H9 (cell line): ENCODE data around the gene APOLD1. TPM values are rescaled to one million over a fixed set of nuclear protein-coding genes. Genes with fewer than 3 reads are reported as not detected.

Experiments used
- DNase-seq: peaks from one replicate; pipeline ENCODE4 v3.0.0-alpha.2; 2017
- H2AFZ ChIP-seq: one replicate; pipeline ENCODE4 v1.6.1; 2013; ENCODE audit warnings: mild to moderate bottlenecking, low read length, control low read depth, moderate library complexity
- H2AK5ac ChIP-seq: 2 replicates; pipeline ENCODE4 v1.6.1; 2013; ENCODE audit warnings: low read length, control low read depth, mixed read lengths; ENCODE audit not compliant: insufficient read length
- H2BK120ac ChIP-seq: one replicate; pipeline ENCODE4 v1.6.1; 2013; ENCODE audit warnings: low read depth, mild to moderate bottlenecking, low read length, control low read depth, inconsistent platforms; ENCODE audit not compliant: poor library complexity, severe bottlenecking
- H2BK12ac ChIP-seq: 2 replicates; pipeline ENCODE4 v1.6.1; 2013; ENCODE audit warnings: low read length, control low read depth, mixed read lengths, low read depth; ENCODE audit not compliant: insufficient read length
- H2BK15ac ChIP-seq: 2 replicates; pipeline ENCODE4 v1.6.1; 2013; ENCODE audit warnings: low read depth, low read length, control low read depth
- H2BK20ac ChIP-seq: one replicate; pipeline ENCODE4 v1.6.1; 2013; ENCODE audit warnings: low read depth, mild to moderate bottlenecking, low read length, control low read depth, inconsistent platforms; ENCODE audit not compliant: poor library complexity, severe bottlenecking
- H2BK5ac ChIP-seq: 2 replicates; pipeline ENCODE4 v1.6.1; 2013; ENCODE audit warnings: low read length, control low read depth, mixed read lengths; ENCODE audit not compliant: insufficient read length
- H3K14ac ChIP-seq: 2 replicates; pipeline ENCODE4 v1.6.1; 2013; ENCODE audit warnings: low read length, control low read depth; ENCODE audit not compliant: insufficient read depth
- H3K18ac ChIP-seq: 2 replicates; pipeline ENCODE4 v1.6.1; 2013; ENCODE audit warnings: low read depth, mild to moderate bottlenecking, mixed read lengths, low read length, control low read depth; ENCODE audit not compliant: insufficient read length
- H3K23ac ChIP-seq: 2 replicates; pipeline ENCODE4 v1.6.1; 2013; ENCODE audit warnings: low read length, control low read depth, mixed read lengths, low read depth; ENCODE audit not compliant: insufficient read length
- H3K23me2 ChIP-seq: 2 replicates; pipeline ENCODE4 v1.6.1; 2013; ENCODE audit warnings: low read depth, mild to moderate bottlenecking, mixed read lengths, low read length, control low read depth; ENCODE audit not compliant: insufficient read length, poor library complexity, severe bottlenecking
- H3K27ac ChIP-seq: 2 replicates; pipeline ENCODE4 v1.5.1; 2013; ENCODE audit warnings: low read length, control low read depth, mixed read lengths, low read depth; ENCODE audit not compliant: insufficient read length
- H3K27me3 ChIP-seq: 2 replicates; pipeline ENCODE4 v1.6.1; 2013; ENCODE audit warnings: low read length, control low read depth, inconsistent platforms; ENCODE audit not compliant: insufficient read depth
- H3K4ac ChIP-seq: 2 replicates; pipeline ENCODE4 v1.6.1; 2013; ENCODE audit warnings: low read depth, mild to moderate bottlenecking, control low read depth, inconsistent platforms, low read length, moderate library complexity
- H3K4me1 ChIP-seq: 2 replicates; pipeline ENCODE4 v1.6.1; 2013; ENCODE audit warnings: low read length, control low read depth, inconsistent platforms; ENCODE audit not compliant: insufficient read depth
- H3K4me2 ChIP-seq: 2 replicates; pipeline ENCODE4 v1.6.1; 2013; ENCODE audit warnings: low read length, control low read depth, mixed read lengths; ENCODE audit not compliant: insufficient read length, insufficient read depth
- H3K56ac ChIP-seq: 2 replicates; pipeline ENCODE4 v1.6.1; 2013; ENCODE audit warnings: low read depth, mild to moderate bottlenecking, mixed read lengths, low read length, control low read depth; ENCODE audit not compliant: insufficient read length
- H3K79me1 ChIP-seq: 2 replicates; pipeline ENCODE4 v1.6.1; 2013; ENCODE audit warnings: low read depth, mild to moderate bottlenecking, moderate library complexity, low read length, control low read depth, inconsistent platforms; ENCODE audit not compliant: insufficient read depth, poor library complexity, severe bottlenecking
- H3K79me2 ChIP-seq: 2 replicates; pipeline ENCODE4 v1.6.1; 2013; ENCODE audit warnings: low read length, control low read depth, inconsistent platforms; ENCODE audit not compliant: insufficient read depth
- H3K9ac ChIP-seq: 2 replicates; pipeline ENCODE4 v1.6.1; 2013; ENCODE audit warnings: low read length, control low read depth, mixed read lengths; ENCODE audit not compliant: insufficient read length; ENCODE audit errors: extremely low read depth
- H3K9me3 ChIP-seq: one replicate; pipeline ENCODE4 v1.6.1; 2013; ENCODE audit warnings: low read depth, low read length, inconsistent platforms; ENCODE audit not compliant: control insufficient read depth
- H3T11ph ChIP-seq: one replicate; pipeline ENCODE4 v1.6.1; 2013; ENCODE audit warnings: mild to moderate bottlenecking, low read length, control low read depth, inconsistent platforms
- H4K20me1 ChIP-seq: one replicate; pipeline ENCODE4 v1.6.1; 2013; ENCODE audit not compliant: control insufficient read depth, insufficient read length, insufficient read depth
- H4K5ac ChIP-seq: 2 replicates; pipeline ENCODE4 v1.6.1; 2013; ENCODE audit warnings: low read depth, mild to moderate bottlenecking, mixed read lengths, low read length, control low read depth; ENCODE audit not compliant: insufficient read length
- H4K8ac ChIP-seq: replicated peaks from 2 replicates; pipeline ENCODE4 v1.6.1; 2013; ENCODE audit warnings: low read length, control low read depth, mixed read lengths, low read depth; ENCODE audit not compliant: insufficient read length
- H4K91ac ChIP-seq: 2 replicates; pipeline ENCODE4 v1.6.1; 2013; ENCODE audit warnings: low read depth, mild to moderate bottlenecking, moderate library complexity, mixed read lengths, low read length, control low read depth; ENCODE audit not compliant: insufficient read length
- H3K27ac Mint-ChIP-seq, 3 experiments: 2 replicates in 2 of 3; 3 replicates in 1 of 3; pipeline ENCODE4 v1.8.0; 2020 to 2021; ENCODE audit warnings: mixed read lengths in 3 of 3, mild to moderate bottlenecking in 1 of 3, moderate library complexity in 1 of 3
- H3K27me3 Mint-ChIP-seq: 2 replicates; pipeline ENCODE4 v1.8.0; 2021; ENCODE audit warnings: low read depth, mild to moderate bottlenecking, moderate library complexity, mixed read lengths
- H3K36me3 Mint-ChIP-seq, 3 experiments: 2 replicates in 2 of 3; 3 replicates in 1 of 3; pipeline ENCODE4 v1.8.0; 2020 to 2021; ENCODE audit warnings: low read depth in 3 of 3, mixed read lengths in 3 of 3; ENCODE audit not compliant: insufficient read depth in 1 of 3
- H3K4me1 Mint-ChIP-seq, 2 experiments: 2 replicates each; pipeline ENCODE4 v1.8.0; 2020; ENCODE audit warnings: mixed read lengths in 2 of 2
- H3K4me3 Mint-ChIP-seq, 2 experiments: 2 replicates in 1 of 2; 3 replicates in 1 of 2; pipeline ENCODE4 v1.8.0; 2020 to 2021; ENCODE audit warnings: mild to moderate bottlenecking in 2 of 2, mixed read lengths in 2 of 2, moderate library complexity in 1 of 2
- H3K9me3 Mint-ChIP-seq, 2 experiments: 2 replicates in 1 of 2; 3 replicates in 1 of 2; pipeline ENCODE4 v1.8.0; 2020; ENCODE audit warnings: mild to moderate bottlenecking in 2 of 2, mixed read lengths in 2 of 2, moderate library complexity in 1 of 2
- CTCF ChIP-seq: fragments of 200-600 bp; sonication (generic); conservative IDR thresholded peaks from 3 replicates; pipeline ENCODE4 v1.8.0; 2021; ENCODE audit warnings: antibody characterized with exemption, mild to moderate bottlenecking
- WGBS: extraction: QIAGEN DNeasy Blood & Tissue Kit; methylation state at CpG from one replicate; pipeline ENCODE4 v1.1.7; 2013; ENCODE audit warnings: missing lambda C conversion rate, low lambda C conversion rate, mixed read lengths; ENCODE audit not compliant: insufficient read length; ENCODE audit errors: extremely low coverage; 5-methylcytosine and 5-hydroxymethylcytosine counted together
- total RNA-seq: library from RNA; stranded (reverse); gene quantifications from 2 replicates; pipeline ENCODE4 v1.2.1, GENCODE V29; 2021

Gene APOLD1
- total RNA-seq, 1 experiment from 2014 or later, result 0.48 TPM

GRCh38 chr12:12803186-12803585 is 17.7 kb downstream of the APOLD1 start:
- H3K27me3 Mint-ChIP-seq, result peaks cover 4% of the 10 kb centered on the region

More at GRCh38 chr12:12803186-12803585, 17.7 kb downstream of the APOLD1 start:
- H3K4me3 Mint-ChIP-seq, result no peak overlapping the region
- Histone ChIP-seq H3K4ac (no peak overlapping the region), H3K18ac (no peak overlapping the region), H4K5ac (no peak overlapping the region), H2BK5ac (no peak overlapping the region), H4K20me1 (no peaks in the 10 kb centered on the region), H2AFZ (no peak overlapping the region), H3K27ac (no peak overlapping the region), H4K8ac (no peak overlapping the region), H2BK20ac (no peak overlapping the region), H3K14ac (no peak overlapping the region), H3K4me1 (no peaks in the 10 kb centered on the region), H3K9ac (no peak overlapping the region), H3K56ac (no peak overlapping the region), H2AK5ac (no peak overlapping the region), H3K9me3 (no peaks in the 10 kb centered on the region), H2BK15ac (no peak overlapping the region), H2BK120ac (no peak overlapping the region), H3K27me3 (no peaks in the 10 kb centered on the region), H2BK12ac (no peak overlapping the region), H4K91ac (no peak overlapping the region), H3T11ph (no peak overlapping the region), H3K4me2 (no peak overlapping the region), H3K23ac (no peak overlapping the region), H3K79me2 (no peaks in the 10 kb centered on the region), H3K79me1 (no peaks in the 10 kb centered on the region), H3K23me2 (no peaks in the 10 kb centered on the region)
- H3K4me1 Mint-ChIP-seq, result peaks cover 9 to 10% of the 10 kb centered on the region in 2 experiments
- WGBS, result no CpG with 5 or more reads among the region's 2 CpGs
- no peaks in the 10 kb centered on the region for H3K9me3 Mint-ChIP-seq
- TF ChIP-seq CTCF, result no peak
- H3K27ac Mint-ChIP-seq, result no peak overlapping the region
- H3K36me3 Mint-ChIP-seq, result no peaks in the 10 kb centered on the region; a peak in 2 of 7 replicates
- no peak for DNase-seq
